Upper lobe of left lung (tissue), 4 donors: ENCODE data around the gene NOX5.

Experiments
- EP300 ChIP-seq, 4 donors: sonication (generic); formaldehyde crosslinking; IDR thresholded peaks; one replicate each; pipeline ENCODE4 v1.5.1; 2017; ENCODE audit warnings: antibody characterized with exemption in 4 of 4, control low read depth in 2 of 4
- POLR2A ChIP-seq, 4 donors: fragments of 450-650 bp; IDR thresholded peaks; one replicate each; pipeline ENCODE4 v1.5.1; 2016 to 2017; ENCODE audit warnings: antibody characterized with exemption in 4 of 4, mild to moderate bottlenecking in 2 of 4
- POLR2AphosphoS5 ChIP-seq, 2 donors: sonication (generic); formaldehyde crosslinking; IDR thresholded peaks; one replicate each; pipeline ENCODE4 v1.5.1; 2017; ENCODE audit warnings: antibody characterized with exemption in 2 of 2
- TF ChIP-seq, protein P1 (sequence below), 6 experiments: fragments of 450-650 bp in 4 of 6; fragments of 200-600 bp in 2 of 6; sonication (generic) in 2 of 6; IDR thresholded peaks; one replicate each; pipeline ENCODE4 v1.5.1; 2016 to 2019; ENCODE audit warnings: antibody characterized with exemption in 6 of 6

- no peak for TF ChIP-seq EP300 (IDR thresholded peaks at IDR 0.05)
- TF ChIP-seq, protein P1, sequence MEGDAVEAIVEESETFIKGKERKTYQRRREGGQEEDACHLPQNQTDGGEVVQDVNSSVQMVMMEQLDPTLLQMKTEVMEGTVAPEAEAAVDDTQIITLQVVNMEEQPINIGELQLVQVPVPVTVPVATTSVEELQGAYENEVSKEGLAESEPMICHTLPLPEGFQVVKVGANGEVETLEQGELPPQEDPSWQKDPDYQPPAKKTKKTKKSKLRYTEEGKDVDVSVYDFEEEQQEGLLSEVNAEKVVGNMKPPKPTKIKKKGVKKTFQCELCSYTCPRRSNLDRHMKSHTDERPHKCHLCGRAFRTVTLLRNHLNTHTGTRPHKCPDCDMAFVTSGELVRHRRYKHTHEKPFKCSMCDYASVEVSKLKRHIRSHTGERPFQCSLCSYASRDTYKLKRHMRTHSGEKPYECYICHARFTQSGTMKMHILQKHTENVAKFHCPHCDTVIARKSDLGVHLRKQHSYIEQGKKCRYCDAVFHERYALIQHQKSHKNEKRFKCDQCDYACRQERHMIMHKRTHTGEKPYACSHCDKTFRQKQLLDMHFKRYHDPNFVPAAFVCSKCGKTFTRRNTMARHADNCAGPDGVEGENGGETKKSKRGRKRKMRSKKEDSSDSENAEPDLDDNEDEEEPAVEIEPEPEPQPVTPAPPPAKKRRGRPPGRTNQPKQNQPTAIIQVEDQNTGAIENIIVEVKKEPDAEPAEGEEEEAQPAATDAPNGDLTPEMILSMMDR (IDR thresholded peaks at IDR 0.05): no peak
- TF ChIP-seq POLR2AphosphoS5 (IDR thresholded peaks at IDR 0.05): no peak
- no peak for TF ChIP-seq POLR2A (IDR thresholded peaks at IDR 0.05)
Measured at GRCh38 chr15:68982976-68983563, 31.4 kb upstream of the NOX5 start.
